ENCODE data around the gene TNF. TPM values are rescaled to one million over a fixed set of nuclear protein-coding genes. Genes with fewer than 3 reads are reported as not detected.

Gene TNF
- total and polyA plus RNA-seq, 10 donors = 5.5 to 18.3 (median 12.5) TPM

DNA sequence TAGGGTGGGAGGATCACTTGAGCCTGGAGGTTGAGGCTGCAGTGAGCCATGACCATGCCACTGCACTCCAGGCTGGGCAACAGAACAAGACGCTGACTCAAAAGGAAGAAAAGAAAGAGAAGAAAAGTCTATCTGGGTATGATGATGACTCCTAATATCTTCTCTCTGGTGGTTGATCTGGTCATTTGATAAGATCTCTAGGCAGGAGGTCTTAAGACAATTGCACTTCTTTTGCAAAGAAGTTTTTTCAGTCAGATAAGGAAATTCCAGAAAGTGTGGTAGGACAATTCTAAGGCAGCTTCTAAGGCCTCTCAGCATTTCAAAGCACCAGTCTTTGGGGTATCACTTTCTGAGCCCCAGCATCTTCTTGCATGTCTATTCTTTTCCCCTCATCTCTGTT lies 32.0 kb downstream of the TNF start:
- DNase-seq = no peak
- 64 to 91% (median 74%) methylated on average over 1 of the region's 1 CpG for WGBS, 5 donors
- no peaks in the 10 kb centered on the region for H3K9me3 ChIP-seq
- H3K4me1 ChIP-seq = no peaks in the 10 kb centered on the region
- intact Hi-C loops (cut with DNase I; ENCODE audit: low total_unique reads) = no loop called here
- no peak overlapping the region for H3K27ac ChIP-seq
- no peaks in the 10 kb centered on the region for H3K27me3 ChIP-seq (replicated peaks in 1 of 7)
- no peak overlapping the region for H3K4me3 ChIP-seq
- H3K36me3 ChIP-seq = no peaks in the 10 kb centered on the region
- TF ChIP-seq POLR2A (IDR thresholded peaks at IDR 0.05) (no peak), POLR2AphosphoS5 (IDR thresholded peaks at IDR 0.05) (no peak)
- TF ChIP-seq, protein P1, sequence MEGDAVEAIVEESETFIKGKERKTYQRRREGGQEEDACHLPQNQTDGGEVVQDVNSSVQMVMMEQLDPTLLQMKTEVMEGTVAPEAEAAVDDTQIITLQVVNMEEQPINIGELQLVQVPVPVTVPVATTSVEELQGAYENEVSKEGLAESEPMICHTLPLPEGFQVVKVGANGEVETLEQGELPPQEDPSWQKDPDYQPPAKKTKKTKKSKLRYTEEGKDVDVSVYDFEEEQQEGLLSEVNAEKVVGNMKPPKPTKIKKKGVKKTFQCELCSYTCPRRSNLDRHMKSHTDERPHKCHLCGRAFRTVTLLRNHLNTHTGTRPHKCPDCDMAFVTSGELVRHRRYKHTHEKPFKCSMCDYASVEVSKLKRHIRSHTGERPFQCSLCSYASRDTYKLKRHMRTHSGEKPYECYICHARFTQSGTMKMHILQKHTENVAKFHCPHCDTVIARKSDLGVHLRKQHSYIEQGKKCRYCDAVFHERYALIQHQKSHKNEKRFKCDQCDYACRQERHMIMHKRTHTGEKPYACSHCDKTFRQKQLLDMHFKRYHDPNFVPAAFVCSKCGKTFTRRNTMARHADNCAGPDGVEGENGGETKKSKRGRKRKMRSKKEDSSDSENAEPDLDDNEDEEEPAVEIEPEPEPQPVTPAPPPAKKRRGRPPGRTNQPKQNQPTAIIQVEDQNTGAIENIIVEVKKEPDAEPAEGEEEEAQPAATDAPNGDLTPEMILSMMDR (IDR thresholded peaks at IDR 0.05 in 8 of 11, conservative IDR thresholded peaks at IDR 0.05 in 3 of 11) = no peak

DNA sequence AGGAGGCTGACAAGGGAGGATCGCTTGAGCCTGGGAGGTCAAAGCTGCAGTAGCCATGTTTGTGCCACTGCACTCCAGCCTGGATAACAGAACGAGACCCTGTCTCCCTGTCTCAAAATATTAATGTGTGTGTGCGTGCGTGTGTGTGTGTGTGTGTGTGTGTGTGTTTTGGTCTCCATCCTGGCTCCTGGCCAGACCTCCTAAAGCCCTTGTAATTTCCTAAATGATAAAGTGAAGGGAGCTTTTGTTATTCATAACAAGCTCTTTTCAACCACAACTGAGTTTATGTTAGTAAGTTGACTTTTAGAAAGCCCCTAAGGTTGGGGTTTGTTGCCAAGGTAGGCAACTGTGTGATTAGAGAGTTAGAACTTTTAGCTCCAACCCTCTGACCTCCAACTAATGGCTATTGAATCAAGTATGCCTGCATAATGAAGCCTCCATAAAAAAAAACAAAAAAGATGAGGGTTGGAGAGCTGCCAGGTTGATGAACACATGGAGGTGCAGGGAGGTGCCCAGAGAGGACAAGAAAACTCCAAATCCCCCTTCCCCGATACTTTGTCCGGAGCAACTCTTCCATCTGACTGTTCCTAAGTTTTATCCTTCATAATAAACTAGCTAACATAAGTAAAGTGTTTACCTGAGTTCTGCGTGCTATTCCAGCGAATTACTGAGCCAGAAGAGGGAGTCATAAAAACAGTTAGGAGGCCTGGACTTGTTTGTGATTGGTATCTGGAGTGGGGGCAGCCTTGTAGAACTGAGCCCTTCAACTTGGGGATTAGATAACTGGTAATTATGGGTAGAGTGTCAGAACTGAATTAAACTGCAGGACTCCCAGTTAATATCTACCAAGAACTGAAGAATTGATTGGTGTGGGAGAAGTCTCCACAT lies 34.4 kb downstream of the TNF start:
- Histone ChIP-seq H3K36me3 (no peaks in the 10 kb centered on the region), H3K4me1 (peaks cover 0 to 14% (median 11%) of the 10 kb centered on the region in 6 donors), H3K4me3 (no peak overlapping the region), H3K27ac (no peak overlapping the region), H3K9me3 (no peaks in the 10 kb centered on the region), H3K27me3 (replicated peaks in 1 of 7) (no peaks in the 10 kb centered on the region)
- no peak for DNase-seq
- 76 to 81% (median 77%) methylated on average over 8 of the region's 8 CpGs for WGBS, 5 donors
- intact Hi-C loops (cut with DNase I; ENCODE audit: low total_unique reads) = no loop called here
- TF ChIP-seq POLR2A (IDR thresholded peaks at IDR 0.05) (no peak), POLR2AphosphoS5 (IDR thresholded peaks at IDR 0.05) (no peak)
- TF ChIP-seq, protein P1 (IDR thresholded peaks at IDR 0.05 in 8 of 11, conservative IDR thresholded peaks at IDR 0.05 in 3 of 11) = no peak

DNA sequence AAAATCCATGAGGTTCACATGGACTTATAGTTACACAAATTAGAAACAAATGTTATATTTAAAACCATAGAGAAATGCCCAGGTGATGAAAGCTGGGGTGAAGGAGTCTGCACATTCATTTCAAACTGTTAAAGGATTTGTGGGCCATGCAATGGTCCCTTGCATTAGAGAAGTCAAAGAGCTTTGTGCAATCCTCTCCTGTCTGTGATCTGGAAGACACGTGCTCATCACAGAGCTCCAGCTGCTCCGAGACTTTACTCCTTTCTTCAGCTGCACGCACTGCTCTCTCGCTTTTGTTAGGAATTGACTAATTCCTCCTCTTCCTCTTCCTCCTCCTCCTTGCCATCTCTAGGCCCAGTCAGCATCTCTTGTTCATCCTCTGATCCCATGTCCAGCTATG lies 35.6 kb downstream of the TNF start:
- Histone ChIP-seq H3K4me1 (peaks cover 0 to 26% (median 23%) of the 10 kb centered on the region in 6 donors), H3K27me3 (replicated peaks in 1 of 7) (no peaks in the 10 kb centered on the region), H3K9me3 (no peaks in the 10 kb centered on the region), H3K36me3 (no peaks in the 10 kb centered on the region), H3K4me3 (no peak overlapping the region), H3K27ac (no peak overlapping the region)
- 56 to 82% (median 64%) methylated on average over 4 of the region's 4 CpGs for WGBS, 5 donors
- TF ChIP-seq, protein P1 (IDR thresholded peaks at IDR 0.05 in 8 of 11, conservative IDR thresholded peaks at IDR 0.05 in 3 of 11) = no peak
- TF ChIP-seq POLR2AphosphoS5 (IDR thresholded peaks at IDR 0.05) = no peak
- TF ChIP-seq POLR2A (IDR thresholded peaks at IDR 0.05) = no peak
- no peak for DNase-seq
- intact Hi-C loops (cut with DNase I; ENCODE audit: low total_unique reads) = no loop called here

DNA sequence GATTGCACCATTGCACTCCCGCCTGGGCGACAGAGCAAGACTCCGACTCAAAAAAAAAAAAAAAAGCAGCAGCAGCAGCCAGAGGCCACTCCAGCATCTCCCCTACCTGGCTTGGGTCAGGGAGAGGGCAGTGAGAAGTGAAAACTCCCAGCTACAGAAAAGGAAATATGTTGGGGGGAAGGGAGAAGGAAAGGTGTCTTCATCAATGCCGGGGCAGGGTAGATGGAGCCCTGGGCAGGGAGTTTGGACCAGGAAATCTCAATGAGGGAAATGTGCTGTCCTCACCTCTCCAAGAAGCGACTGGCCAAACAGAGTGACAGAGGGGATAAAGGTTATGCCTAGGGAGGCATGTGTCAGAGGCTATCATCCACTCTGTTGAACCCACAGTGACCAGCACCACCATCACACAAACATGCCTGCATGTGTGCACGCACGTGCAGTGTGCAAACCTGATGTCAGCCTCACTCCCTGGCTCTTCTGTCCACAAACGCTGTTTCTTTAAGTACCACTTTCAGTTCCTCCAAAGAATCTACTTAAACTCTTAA lies 38.8 kb downstream of the TNF start:
- no peaks in the 10 kb centered on the region for H3K9me3 ChIP-seq
- H3K4me1 ChIP-seq = peaks cover 0 to 48% (median 29%) of the 10 kb centered on the region in 6 donors
- peak overlapping the region in 3 of 8 donors; percentile 42 to 67 (median 42) for H3K4me3 ChIP-seq
- no peaks in the 10 kb centered on the region for H3K36me3 ChIP-seq
- TF ChIP-seq, protein P1 (IDR thresholded peaks at IDR 0.05 in 8 of 11, conservative IDR thresholded peaks at IDR 0.05 in 3 of 11) = no peak
- TF ChIP-seq POLR2A (IDR thresholded peaks at IDR 0.05) = no peak
- TF ChIP-seq POLR2AphosphoS5 (IDR thresholded peaks at IDR 0.05) = no peak
- H3K27ac ChIP-seq = peak overlapping the region in 7 of 8 donors; percentile 47 to 89 (median 80)
- WGBS, 5 donors = 50 to 74% (median 52%) methylated on average over 8 of the region's 8 CpGs
- intact Hi-C loops (cut with DNase I; ENCODE audit: low total_unique reads) = no loop called here
- DNase-seq = no peak
- no peaks in the 10 kb centered on the region for H3K27me3 ChIP-seq (replicated peaks in 1 of 7)
